Caco-2 (cell line): ENCODE measurements around the gene PRLR. TPM values are rescaled to one million over a fixed set of nuclear protein-coding genes. Genes with fewer than 3 reads are reported as not detected.

Experiments used
- BruUV-seq: library from RNA; stranded (reverse); fragments of 400-500 nt; replicated peaks from 2 replicates; lab custom pipeline; 2021; lab: Mats Ljungman, UMichigan
- CTCF ChIA-PET: fragments of 300-600 bp; sonication (Branson Sonifier 250); formaldehyde crosslinking; loops from one replicate; lab custom pipeline; 2022; ENCODE audit warnings: antibody characterized with exemption; lab: Charles Lee
- POLR2A ChIA-PET: fragments of 300-600 bp; sonication (Branson Sonifier 250); formaldehyde crosslinking; loops from one replicate; lab custom pipeline; 2022; ENCODE audit warnings: antibody characterized with exemption; lab: Charles Lee
- DNase-seq, 2 experiments: peaks; one replicate each; pipeline versions ENCODE4 v3.0.0 to v3.0.0-alpha.2; 2020 to 2022
- H3K27me3 ChIP-seq: replicated peaks from 2 replicates; pipeline ENCODE4 v1.6.0; 2011; ENCODE audit warnings: low read length; ENCODE audit not compliant: control insufficient read depth, insufficient read depth
- H3K36me3 ChIP-seq: 2 replicates; pipeline ENCODE4 v1.5.1; 2011; ENCODE audit warnings: low read length; ENCODE audit not compliant: control insufficient read depth, insufficient read depth
- H3K4me1 ChIP-seq: fragments of 250-450 bp; sonication (Bioruptor Pico); 2 replicates; pipeline ENCODE4 v1.5.1; 2020; ENCODE audit warnings: mild to moderate bottlenecking
- H3K4me3 ChIP-seq: 2 replicates; pipeline ENCODE4 v1.5.1; 2011; ENCODE audit warnings: low read depth, mild to moderate bottlenecking, control low read depth, low read length
- H3K9me3 ChIP-seq: fragments of 250-450 bp; sonication (Bioruptor Pico); 2 replicates; pipeline ENCODE4 v1.5.1; 2020; ENCODE audit warnings: mild to moderate bottlenecking, moderate library complexity
- H3K27ac Mint-ChIP-seq: one replicate; pipeline ENCODE4 v1.8.0; 2022; ENCODE audit warnings: mixed read lengths; ENCODE audit not compliant: unreplicated experiment
- H3K27me3 Mint-ChIP-seq: one replicate; pipeline ENCODE4 v1.8.0; 2022; ENCODE audit warnings: mixed read lengths; ENCODE audit not compliant: insufficient read depth, unreplicated experiment
- H3K36me3 Mint-ChIP-seq: one replicate; pipeline ENCODE4 v1.8.0; 2022; ENCODE audit warnings: mild to moderate bottlenecking, mixed read lengths; ENCODE audit not compliant: insufficient read depth, unreplicated experiment
- H3K4me1 Mint-ChIP-seq: one replicate; pipeline ENCODE4 v1.8.0; 2022; ENCODE audit warnings: low read depth, mixed read lengths; ENCODE audit not compliant: unreplicated experiment
- H3K4me3 Mint-ChIP-seq: one replicate; pipeline ENCODE4 v1.8.0; 2022; ENCODE audit warnings: mild to moderate bottlenecking, moderate library complexity, mixed read lengths; ENCODE audit not compliant: unreplicated experiment
- H3K9me3 Mint-ChIP-seq: one replicate; pipeline ENCODE4 v1.8.0; 2022; ENCODE audit warnings: mixed read lengths; ENCODE audit not compliant: unreplicated experiment
- intact Hi-C: fragments of 100-400 bp; cut with micrococcal nuclease; formaldehyde crosslinking; loops from one replicate; pipeline ENCODE4 v1.10.0; 2022; ENCODE audit not compliant: unreplicated experiment
- total RNA-seq: library from RNA; stranded (reverse); gene quantifications from 2 replicates; pipeline ENCODE4 v1.2.3, GENCODE V29; 2022
- TF ChIP-seq, protein P1 (sequence below), 2 experiments: fragments of 200-600 bp in 1 of 2; IDR thresholded peaks; 1 replicate in 1 of 2; 2 replicates in 1 of 2; pipeline versions ENCODE4 v1.5.1 to v1.8.0; 2011 to 2022; ENCODE audit warnings: antibody characterized with exemption in 1 of 2, control low read depth in 1 of 2, inconsistent platforms in 1 of 2, low read depth in 1 of 2, low read length in 1 of 2, mild to moderate bottlenecking in 1 of 2, moderate library complexity in 1 of 2; ENCODE audit not compliant: insufficient read depth in 1 of 2, severe bottlenecking in 1 of 2, unreplicated experiment in 1 of 2

Gene PRLR
- total RNA-seq, 1 experiment from 2014 or later: 2.3 TPM

DNA sequence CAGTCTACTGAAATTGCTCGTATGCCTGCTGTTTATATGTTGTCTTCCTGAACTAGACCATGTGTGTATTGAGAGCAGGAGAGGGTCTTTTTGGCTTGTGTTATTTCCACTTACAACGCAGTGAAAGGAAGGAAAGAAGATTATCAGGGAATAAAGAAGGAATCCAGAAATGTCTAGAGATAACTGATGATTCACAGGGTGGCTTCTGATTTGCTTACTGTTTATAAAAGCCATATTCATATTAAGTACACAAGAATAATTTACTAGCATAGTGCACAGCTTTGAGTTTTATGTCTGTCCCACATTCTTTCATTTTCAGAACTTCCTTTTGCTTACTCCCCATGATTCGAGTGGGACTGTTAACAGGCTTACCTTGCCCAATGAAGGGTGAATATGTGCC, 72.1 kb downstream of the PRLR start:
- DNase-seq: no peak
- H3K27ac Mint-ChIP-seq: no peak overlapping the region
- no peaks in the 10 kb centered on the region for H3K36me3 Mint-ChIP-seq
- no peaks in the 10 kb centered on the region for H3K9me3 Mint-ChIP-seq
- H3K4me1 Mint-ChIP-seq: peaks cover 15% of the 10 kb centered on the region
- TF ChIP-seq, protein P1, sequence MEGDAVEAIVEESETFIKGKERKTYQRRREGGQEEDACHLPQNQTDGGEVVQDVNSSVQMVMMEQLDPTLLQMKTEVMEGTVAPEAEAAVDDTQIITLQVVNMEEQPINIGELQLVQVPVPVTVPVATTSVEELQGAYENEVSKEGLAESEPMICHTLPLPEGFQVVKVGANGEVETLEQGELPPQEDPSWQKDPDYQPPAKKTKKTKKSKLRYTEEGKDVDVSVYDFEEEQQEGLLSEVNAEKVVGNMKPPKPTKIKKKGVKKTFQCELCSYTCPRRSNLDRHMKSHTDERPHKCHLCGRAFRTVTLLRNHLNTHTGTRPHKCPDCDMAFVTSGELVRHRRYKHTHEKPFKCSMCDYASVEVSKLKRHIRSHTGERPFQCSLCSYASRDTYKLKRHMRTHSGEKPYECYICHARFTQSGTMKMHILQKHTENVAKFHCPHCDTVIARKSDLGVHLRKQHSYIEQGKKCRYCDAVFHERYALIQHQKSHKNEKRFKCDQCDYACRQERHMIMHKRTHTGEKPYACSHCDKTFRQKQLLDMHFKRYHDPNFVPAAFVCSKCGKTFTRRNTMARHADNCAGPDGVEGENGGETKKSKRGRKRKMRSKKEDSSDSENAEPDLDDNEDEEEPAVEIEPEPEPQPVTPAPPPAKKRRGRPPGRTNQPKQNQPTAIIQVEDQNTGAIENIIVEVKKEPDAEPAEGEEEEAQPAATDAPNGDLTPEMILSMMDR (IDR thresholded peaks at IDR 0.05; ENCODE audit: insufficient read depth in 1 of 2, low read depth in 1 of 2, low read length in 1 of 2, severe bottlenecking in 1 of 2, unreplicated experiment in 1 of 2): no peak
- Histone ChIP-seq H3K4me3 (no peak overlapping the region), H3K36me3 (no peaks in the 10 kb centered on the region), H3K4me1 (peaks cover 17% of the 10 kb centered on the region), H3K9me3 (no peaks in the 10 kb centered on the region), H3K27me3 (no peaks in the 10 kb centered on the region)
- no peaks in the 10 kb centered on the region for H3K27me3 Mint-ChIP-seq
- no TSS peak for BruUV-seq
- intact Hi-C loops: no loop called here
- H3K4me3 Mint-ChIP-seq: no peak overlapping the region
- ChIA-PET POLR2A (no interaction called here), CTCF (no interaction called here)

DNA sequence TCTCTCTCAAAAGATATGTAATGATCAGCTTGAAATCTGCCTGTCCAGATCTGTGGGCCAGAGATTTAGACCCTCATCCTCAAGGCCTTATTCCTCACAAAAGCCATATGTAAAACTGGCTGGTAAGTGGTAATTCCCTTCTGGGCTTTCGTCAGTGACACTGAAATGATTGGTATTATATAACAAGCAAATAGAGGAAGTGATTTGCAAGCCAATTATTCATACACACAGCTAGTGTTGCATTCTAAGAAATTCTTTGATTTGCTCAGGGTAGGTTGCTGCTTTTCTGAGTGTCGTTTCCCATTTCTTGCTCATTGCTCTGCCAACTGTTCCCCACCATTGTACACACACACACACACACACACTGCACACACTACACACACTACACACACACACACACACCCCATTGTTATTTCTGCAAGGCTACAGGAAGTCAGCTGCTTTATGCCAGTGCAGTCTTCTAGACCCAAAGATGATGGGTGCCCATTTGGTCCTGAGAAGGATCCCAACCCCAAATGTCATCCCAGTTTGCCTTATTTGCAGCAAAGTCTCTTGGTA, 76.8 kb downstream of the PRLR start:
- no peak overlapping the region for H3K4me3 Mint-ChIP-seq
- ChIA-PET POLR2A (no interaction called here), CTCF (no interaction called here)
- no peak overlapping the region for H3K27ac Mint-ChIP-seq
- H3K36me3 ChIP-seq: no peaks in the 10 kb centered on the region
- no peak overlapping the region for H3K4me3 ChIP-seq
- H3K4me1 ChIP-seq: peaks cover 3% of the 10 kb centered on the region
- H3K4me1 Mint-ChIP-seq: peaks cover 7% of the 10 kb centered on the region
- H3K27me3 ChIP-seq: no peaks in the 10 kb centered on the region
- no peaks in the 10 kb centered on the region for H3K9me3 ChIP-seq
- BruUV-seq: no TSS peak
- TF ChIP-seq, protein P1 (IDR thresholded peaks at IDR 0.05; ENCODE audit: insufficient read depth in 1 of 2, low read depth in 1 of 2, low read length in 1 of 2, severe bottlenecking in 1 of 2, unreplicated experiment in 1 of 2): no peak
- intact Hi-C loops: no loop called here
- no peaks in the 10 kb centered on the region for H3K27me3 Mint-ChIP-seq
- no peak for DNase-seq
- no peaks in the 10 kb centered on the region for H3K36me3 Mint-ChIP-seq
- H3K9me3 Mint-ChIP-seq: no peaks in the 10 kb centered on the region

DNA sequence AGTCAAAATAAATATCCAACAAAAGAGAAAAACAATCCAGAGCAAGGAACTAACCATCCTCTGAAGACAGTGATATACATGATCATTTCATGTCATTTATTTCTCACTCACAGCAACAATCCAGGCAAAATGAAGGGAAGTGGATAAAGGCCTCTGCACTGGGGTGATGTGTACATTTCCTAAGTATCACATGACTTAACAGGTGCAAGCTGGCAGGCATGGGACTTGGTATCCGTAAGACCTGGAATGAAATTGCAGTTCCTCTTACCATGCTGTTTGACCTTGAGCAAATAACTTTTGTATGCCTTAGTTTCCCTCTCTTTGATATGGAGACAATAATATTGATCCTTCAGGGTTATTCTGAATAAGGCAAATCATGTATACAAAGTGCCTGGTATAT, 77.6 kb downstream of the PRLR start:
- BruUV-seq: no TSS peak
- no peaks in the 10 kb centered on the region for H3K9me3 ChIP-seq
- ChIA-PET CTCF (no interaction called here), POLR2A (no interaction called here)
- intact Hi-C loops: no loop called here
- no peaks in the 10 kb centered on the region for H3K9me3 Mint-ChIP-seq
- H3K27me3 Mint-ChIP-seq: no peaks in the 10 kb centered on the region
- no peak overlapping the region for H3K4me3 Mint-ChIP-seq
- H3K36me3 ChIP-seq: no peaks in the 10 kb centered on the region
- DNase-seq: no peak
- H3K36me3 Mint-ChIP-seq: no peaks in the 10 kb centered on the region
- no peaks in the 10 kb centered on the region for H3K4me1 Mint-ChIP-seq
- H3K27me3 ChIP-seq: no peaks in the 10 kb centered on the region
- TF ChIP-seq, protein P1 (IDR thresholded peaks at IDR 0.05; ENCODE audit: insufficient read depth in 1 of 2, low read depth in 1 of 2, low read length in 1 of 2, severe bottlenecking in 1 of 2, unreplicated experiment in 1 of 2): no peak
- H3K4me1 ChIP-seq: no peaks in the 10 kb centered on the region
- H3K27ac Mint-ChIP-seq: no peak overlapping the region
- no peak overlapping the region for H3K4me3 ChIP-seq
